NCI-H526 treated with DMSO at 0.1 percent for 48 hours (cell line): ENCODE data around the gene ERCC3.

Experiments used
- DNase-seq: peaks from one replicate; lab custom pipeline; 2025; lab: John Stamatoyannopoulos, UW

ERCC3 gene

GRCh38 chr2:127293748-127294562 is at the start of gene ERCC3:
ERCC3 (minus strand) TSS chr2:127294144; CDS start chr2:127294081, 63 bp downstream.
- DNase-seq: peak; percentile 40

GRCh38 chr2:127343277-127343676 is 49.3 kb upstream of the ERCC3 start:
- no peak for DNase-seq

- DNase-seq: no peak
Observed at GRCh38 chr2:127342101-127342500, 48.2 kb upstream of the ERCC3 start.

- DNase-seq: no peak
Observed at GRCh38 chr2:127332335-127332734, 38.4 kb upstream of the ERCC3 start.

GRCh38 chr2:127330753-127331152 is 36.8 kb upstream of the ERCC3 start:
- DNase-seq: no peak

- no peak for DNase-seq
Observed at GRCh38 chr2:127326289-127326945, 32.5 kb upstream of the ERCC3 start.

GRCh38 chr2:127324635-127325034 is 30.7 kb upstream of the ERCC3 start:
- DNase-seq: peak; percentile 14

GRCh38 chr2:127321303-127321702 is 27.4 kb upstream of the ERCC3 start:
- no peak for DNase-seq

GRCh38 chr2:127320586-127321275 is 26.8 kb upstream of the ERCC3 start:
- no peak for DNase-seq

GRCh38 chr2:127320067-127320466 is 26.1 kb upstream of the ERCC3 start:
- DNase-seq: no peak

- no peak for DNase-seq
Observed at GRCh38 chr2:127314193-127314988, 20.4 kb upstream of the ERCC3 start.

GRCh38 chr2:127313406-127313805 is 19.5 kb upstream of the ERCC3 start:
- no peak for DNase-seq

GRCh38 chr2:127310980-127311379 is 17.0 kb upstream of the ERCC3 start:
- DNase-seq: no peak

- no peak for DNase-seq
Observed at GRCh38 chr2:127309468-127309867, 15.5 kb upstream of the ERCC3 start.

- no peak for DNase-seq
Observed at GRCh38 chr2:127308586-127309138, 14.7 kb upstream of the ERCC3 start.

GRCh38 chr2:127305990-127306585 is 12.1 kb upstream of the ERCC3 start:
- no peak for DNase-seq

GRCh38 chr2:127302168-127302567 is 8.2 kb upstream of the ERCC3 start:
- no peak for DNase-seq

GRCh38 chr2:127293386-127293747 is 577 bp downstream of the ERCC3 start:
- DNase-seq: no peak

GRCh38 chr2:127288274-127288673 is 5.7 kb downstream of the ERCC3 start:
- DNase-seq: no peak

- no peak for DNase-seq
Observed at GRCh38 chr2:127283275-127283674, 10.7 kb downstream of the ERCC3 start.

GRCh38 chr2:127280693-127281092 is 13.3 kb downstream of the ERCC3 start:
- DNase-seq: no peak
